ENCODE results near the gene ANK2.
"Not testable (repeated sequence)": the region's sequence is repeated elsewhere in the genome, so short reads cannot be mapped to it uniquely, and the experiment has no call there.

The ANK2 gene

DNA sequence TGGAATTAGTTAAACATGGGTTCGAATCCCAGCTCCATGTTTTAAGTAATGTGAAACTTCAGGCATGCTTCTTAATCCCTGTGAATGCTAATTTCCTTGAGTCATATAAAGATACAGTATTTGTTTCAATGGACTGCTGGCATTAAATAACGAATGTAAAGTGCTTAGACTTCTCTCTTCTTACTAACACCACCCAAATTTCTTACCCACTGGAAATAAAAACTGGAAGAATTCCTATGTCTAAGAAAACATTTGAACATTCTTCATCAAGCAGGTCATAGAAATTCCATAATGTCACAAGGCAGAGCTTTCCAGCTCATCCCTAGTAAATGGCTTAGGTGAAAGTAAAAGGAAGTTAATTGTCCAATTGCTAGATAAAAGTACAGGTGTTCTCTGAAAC lies 172.5 kb downstream of the ANK2 start:
- DNase-seq, result no peak

DNA sequence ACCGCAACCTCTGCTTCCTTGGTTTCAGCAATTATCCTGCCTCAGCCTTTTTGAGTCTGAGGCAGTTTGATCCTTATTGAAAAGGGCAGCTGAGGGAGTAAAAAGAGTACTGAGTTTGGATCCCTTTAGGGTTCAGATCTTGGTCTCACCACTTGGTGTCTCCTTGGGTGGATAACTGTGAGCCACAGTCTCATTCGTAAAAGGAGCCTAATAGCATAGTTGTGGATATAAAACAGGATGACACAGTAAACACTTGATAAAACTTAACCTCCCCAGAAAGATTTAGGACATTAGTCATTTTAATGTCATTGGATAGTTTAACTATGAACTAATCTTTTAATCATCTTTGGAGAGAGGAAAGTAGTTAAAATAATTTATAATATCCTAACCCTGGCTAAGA lies 173.0 kb downstream of the ANK2 start:
- no peak for DNase-seq

GRCh38 chr4:113223001-113223400 lies 173.5 kb downstream of the ANK2 start:
- DNase-seq, result no peak

GRCh38 chr4:113232194-113232593 lies 182.7 kb downstream of the ANK2 start:
- DNase-seq, result no peak

GRCh38 chr4:113236916-113237315 lies 187.5 kb downstream of the ANK2 start:
- DNase-seq, result no peak

DNA sequence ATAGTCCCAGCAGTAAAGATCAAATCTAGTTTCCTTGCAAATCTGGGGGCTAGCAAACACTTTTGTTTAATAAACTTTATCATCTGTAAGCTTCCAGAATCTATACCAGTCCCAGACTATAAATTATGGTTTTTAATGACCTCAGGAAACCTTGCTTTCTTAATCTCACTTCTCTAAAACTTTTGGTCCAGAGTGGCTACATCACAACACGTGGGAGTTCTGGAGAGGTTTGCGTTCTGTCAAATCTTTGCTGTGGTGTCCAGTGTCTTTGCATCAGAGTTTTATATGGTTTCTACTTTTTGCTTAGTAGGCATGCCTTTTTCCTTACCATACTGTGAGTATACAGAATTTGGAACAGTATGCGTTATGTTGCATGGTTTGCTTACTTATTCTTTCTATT lies 193.9 kb downstream of the ANK2 start:
- no peak for DNase-seq

- DNase-seq, result not testable (repeated sequence)
Observed at GRCh38 chr4:113244747-113245146, 195.3 kb downstream of the ANK2 start.

GRCh38 chr4:113248320-113248719 lies 198.9 kb downstream of the ANK2 start:
- no peak for DNase-seq

DNA sequence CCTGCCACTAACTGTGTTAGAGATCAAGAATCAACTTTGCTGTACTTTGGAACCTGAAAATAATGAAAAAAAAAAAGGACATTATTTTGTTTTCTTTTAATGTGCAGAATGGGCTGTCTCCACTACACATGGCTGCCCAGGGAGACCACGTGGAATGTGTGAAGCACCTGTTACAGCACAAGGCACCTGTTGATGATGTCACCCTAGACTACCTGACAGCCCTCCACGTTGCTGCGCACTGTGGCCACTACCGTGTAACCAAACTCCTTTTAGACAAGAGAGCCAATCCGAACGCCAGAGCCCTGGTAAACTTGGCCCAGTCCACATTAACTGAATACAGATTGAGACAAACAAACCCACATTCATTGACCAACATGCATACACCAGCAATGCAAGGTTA lies 206.2 kb downstream of the ANK2 start:
- no peak for DNase-seq

- DNase-seq, result no peak
Observed at GRCh38 chr4:113256946-113257345, 207.5 kb downstream of the ANK2 start.

- DNase-seq, result no peak
Observed at GRCh38 chr4:113260688-113261087, 211.2 kb downstream of the ANK2 start.

- DNase-seq, result no peak
Observed at GRCh38 chr4:113263274-113263673, 213.8 kb downstream of the ANK2 start.

DNA sequence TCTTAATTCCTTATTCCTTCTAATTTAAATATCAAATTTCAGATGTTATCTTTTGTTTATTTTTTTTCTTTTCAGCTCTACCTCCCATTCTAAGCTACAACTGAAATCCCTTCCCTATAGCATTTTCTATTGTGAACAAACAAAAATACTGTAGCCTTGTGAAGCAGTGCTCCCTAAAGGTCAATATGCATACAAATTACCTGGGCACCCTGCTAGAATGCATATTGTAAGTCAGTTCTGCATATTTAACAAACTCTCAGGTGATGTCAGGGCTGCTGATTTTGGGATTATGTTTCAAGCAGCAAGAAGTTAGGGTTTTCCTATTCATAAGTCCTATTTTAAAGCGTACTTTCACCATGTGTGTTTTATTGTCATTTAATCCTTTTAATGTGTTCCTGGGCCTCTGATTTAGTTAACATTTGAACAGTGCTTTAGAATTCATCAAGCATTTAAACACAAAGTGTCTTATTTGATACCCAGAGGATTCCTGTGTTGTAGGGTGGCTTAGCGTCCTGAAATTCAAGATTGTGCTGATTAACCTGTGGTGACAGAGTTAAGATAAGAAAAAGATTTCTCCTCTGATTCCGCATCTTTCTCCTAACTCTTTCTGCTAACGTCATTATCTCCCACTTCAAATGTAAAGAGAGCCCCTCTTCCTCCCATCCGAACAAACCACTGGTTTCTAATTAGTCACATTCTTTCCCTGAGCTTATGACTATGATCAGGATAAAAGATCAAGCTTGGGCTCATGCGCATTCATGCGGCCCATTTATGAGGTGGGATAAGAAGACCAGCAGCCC lies 221.3 kb downstream of the ANK2 start:
- DNase-seq, result no peak

DNA sequence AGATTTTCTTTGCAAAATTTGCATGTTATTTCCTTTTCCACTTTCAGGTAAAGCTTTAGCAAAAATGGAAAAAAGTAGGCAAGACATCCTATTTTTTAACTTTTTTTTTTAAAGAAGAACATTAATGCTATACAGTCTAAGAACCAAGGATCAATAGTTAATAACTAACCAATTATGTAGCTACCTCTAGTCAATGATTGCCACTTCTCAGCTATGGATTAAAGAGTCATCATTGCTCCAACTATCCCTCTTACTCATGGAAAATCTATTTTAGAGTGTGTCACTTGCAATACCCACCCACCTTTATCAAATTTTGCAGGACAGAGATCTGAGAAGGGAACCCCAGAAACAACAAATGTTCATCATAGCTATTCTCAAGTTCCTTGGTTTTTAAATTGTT lies 223.1 kb downstream of the ANK2 start:
- no peak for DNase-seq

- no peak for DNase-seq
Observed at GRCh38 chr4:113273721-113274220, 224.3 kb downstream of the ANK2 start.

DNA sequence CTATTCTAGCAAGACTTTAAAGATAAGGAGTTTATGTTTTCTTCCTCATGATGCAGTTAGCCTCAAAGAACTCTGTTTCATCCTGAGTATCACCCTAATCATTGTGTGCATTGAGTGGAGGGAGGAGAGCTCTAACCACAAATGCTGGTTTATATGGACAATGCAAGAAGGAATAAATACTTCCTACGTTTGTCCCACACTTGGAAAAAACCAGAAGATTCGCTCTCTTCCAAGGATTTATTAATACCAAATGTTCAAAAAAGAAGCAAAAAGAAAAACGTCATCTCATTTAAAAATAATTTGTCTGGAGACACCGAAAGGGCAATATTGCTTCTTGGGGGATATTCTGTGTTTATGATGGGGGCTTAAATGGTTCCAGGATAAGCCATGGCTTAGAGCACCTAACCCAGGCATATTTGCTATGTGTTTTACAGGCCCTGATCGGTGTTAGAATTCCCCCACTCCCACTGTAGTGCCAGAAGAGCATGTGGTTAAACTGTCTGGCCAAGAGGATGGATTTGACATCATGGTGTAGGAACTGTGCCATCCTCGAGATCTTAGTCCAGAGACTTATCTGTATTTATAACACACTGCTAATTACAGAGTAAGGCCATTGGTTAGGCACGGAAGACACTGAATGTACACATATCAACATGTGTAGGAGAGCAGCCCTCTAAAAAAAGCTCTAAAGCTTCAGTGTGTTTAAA lies 227.2 kb downstream of the ANK2 start:
- DNase-seq, result no peak

- DNase-seq, result no peak
Observed at GRCh38 chr4:113278324-113278934, 229.0 kb downstream of the ANK2 start.

DNA sequence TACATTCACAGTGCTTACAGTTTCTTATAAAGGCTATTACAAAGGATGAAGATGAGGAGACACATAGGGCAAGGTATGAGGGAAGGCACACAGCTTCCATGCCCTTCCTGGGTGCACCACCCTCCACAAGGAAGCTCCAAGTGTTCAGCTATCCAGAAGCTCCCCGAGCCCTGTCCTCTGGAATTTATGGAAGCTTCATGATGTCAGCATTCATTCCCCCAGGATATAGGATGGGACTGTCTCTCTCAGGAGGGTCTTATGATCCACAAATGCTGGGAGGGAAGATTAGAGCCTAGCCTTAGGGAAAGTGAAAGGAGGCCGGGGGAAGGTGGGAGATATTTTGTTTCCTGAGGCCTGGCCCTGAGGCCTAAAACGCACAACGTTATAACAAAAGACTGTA lies 236.0 kb downstream of the ANK2 start:
- DNase-seq, result no peak

DNA sequence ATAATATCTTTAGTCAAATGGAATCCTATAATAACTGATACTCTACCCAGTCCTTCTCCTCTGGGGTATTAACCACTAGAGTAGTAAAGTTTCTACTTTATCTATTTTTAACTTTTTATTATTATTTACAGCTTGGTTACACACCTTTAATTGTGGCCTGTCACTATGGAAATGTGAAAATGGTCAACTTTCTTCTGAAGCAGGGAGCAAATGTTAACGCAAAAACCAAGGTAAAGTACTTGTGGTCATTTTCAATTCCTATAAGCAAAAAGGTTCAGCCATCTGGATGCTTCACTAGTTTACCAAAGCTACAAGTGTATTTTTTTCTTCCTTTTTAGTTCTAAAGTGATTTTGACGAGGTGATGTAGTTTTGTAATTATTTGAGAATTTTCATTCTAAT lies 238.8 kb downstream of the ANK2 start:
- DNase-seq, result no peak

- no peak for DNase-seq
Observed at GRCh38 chr4:113288696-113289095, 239.2 kb downstream of the ANK2 start.

DNA sequence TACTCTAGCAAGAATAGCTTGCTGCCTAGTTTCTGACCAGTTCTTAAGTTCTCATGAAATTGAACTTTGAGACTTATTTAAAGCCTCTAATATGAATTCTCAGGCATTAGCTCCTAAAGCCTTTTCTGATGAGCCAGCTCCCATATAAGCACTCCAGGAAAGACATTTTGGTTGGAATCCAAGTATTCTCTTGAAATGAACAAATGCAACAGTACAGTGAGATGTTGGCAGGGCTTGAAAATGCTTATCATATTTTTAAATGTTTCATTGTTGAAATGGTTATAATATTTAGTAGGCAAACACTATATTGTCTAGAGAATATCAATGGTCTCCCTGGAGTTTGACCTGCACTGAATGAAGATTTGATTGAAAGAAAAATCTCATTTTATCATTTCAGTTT lies 240.3 kb downstream of the ANK2 start:
- no peak for DNase-seq

GRCh38 chr4:113290666-113291065 lies 241.2 kb downstream of the ANK2 start:
- DNase-seq, result no peak

DNA sequence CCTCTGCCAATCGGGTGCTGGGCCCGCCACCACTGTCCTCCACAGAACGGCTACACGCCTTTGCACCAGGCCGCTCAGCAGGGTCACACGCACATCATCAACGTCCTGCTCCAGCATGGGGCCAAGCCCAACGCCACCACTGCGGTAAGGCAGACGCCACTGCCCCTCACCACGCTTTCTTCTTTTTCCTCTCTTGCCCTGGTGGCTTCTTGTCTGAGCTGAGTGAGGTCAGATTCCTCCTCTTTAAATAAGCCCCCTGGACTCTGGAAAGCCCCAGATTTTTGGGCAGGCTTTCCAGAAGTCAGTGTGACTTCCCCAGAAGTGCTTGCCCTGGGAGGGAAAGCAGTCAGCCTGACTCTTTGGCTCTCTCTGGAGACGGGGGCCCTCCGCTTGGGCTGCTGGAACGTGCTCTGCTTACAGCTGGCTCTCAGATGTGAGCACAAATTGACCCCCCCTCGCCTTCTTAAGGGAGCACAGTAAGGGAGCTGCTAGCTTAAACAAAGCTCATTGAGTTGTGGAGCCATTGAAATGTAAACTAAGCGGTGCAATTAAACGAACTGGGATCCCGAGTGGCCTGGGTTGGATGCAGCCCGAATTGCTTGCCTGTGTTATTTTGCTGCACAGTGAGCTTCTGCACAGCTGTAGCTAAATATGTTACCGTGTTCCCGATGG lies 243.1 kb downstream of the ANK2 start:
- no peak for DNase-seq
